Ectodermal cell (in vitro differentiated cells): Measurements from ENCODE around the gene HSF2BP.
"Not testable (repeated sequence)": the region's sequence is repeated elsewhere in the genome, so short reads cannot be mapped to it uniquely, and the experiment has no call there.

Experiments used
- H3K27ac ChIP-seq: 2 replicates; pipeline ENCODE4 v1.7.0; 2013; ENCODE audit warnings: mild to moderate bottlenecking, low read depth, low read length; ENCODE audit not compliant: insufficient read depth, poor library complexity, severe bottlenecking
- H3K27me3 ChIP-seq: 2 replicates; pipeline ENCODE4 v1.7.0; 2013; ENCODE audit warnings: mild to moderate bottlenecking, low read length; ENCODE audit not compliant: insufficient read depth, control insufficient read depth, poor library complexity, severe bottlenecking
- H3K36me3 ChIP-seq: one replicate; pipeline ENCODE4 v1.7.0; 2013; ENCODE audit warnings: low read length; ENCODE audit not compliant: control insufficient read depth, insufficient read depth
- H3K4me1 ChIP-seq: one replicate; pipeline ENCODE4 v1.7.0; 2013; ENCODE audit warnings: low read length; ENCODE audit not compliant: control insufficient read depth, insufficient read depth
- H3K4me3 ChIP-seq: 2 replicates; pipeline ENCODE4 v1.7.0; 2013; ENCODE audit warnings: low read depth, low read length, control low read depth; ENCODE audit not compliant: insufficient read depth
- H3K9me3 ChIP-seq: 2 replicates; pipeline ENCODE4 v1.7.0; 2013; ENCODE audit warnings: mild to moderate bottlenecking, low read length, moderate library complexity; ENCODE audit not compliant: control insufficient read depth
- WGBS, 2 experiments: methylation state at CpG; one replicate each; pipeline ENCODE4 v1.1.7; 2013; ENCODE audit warnings: missing lambda C conversion rate in 2 of 2; 5-methylcytosine and 5-hydroxymethylcytosine counted together

Gene HSF2BP

DNA sequence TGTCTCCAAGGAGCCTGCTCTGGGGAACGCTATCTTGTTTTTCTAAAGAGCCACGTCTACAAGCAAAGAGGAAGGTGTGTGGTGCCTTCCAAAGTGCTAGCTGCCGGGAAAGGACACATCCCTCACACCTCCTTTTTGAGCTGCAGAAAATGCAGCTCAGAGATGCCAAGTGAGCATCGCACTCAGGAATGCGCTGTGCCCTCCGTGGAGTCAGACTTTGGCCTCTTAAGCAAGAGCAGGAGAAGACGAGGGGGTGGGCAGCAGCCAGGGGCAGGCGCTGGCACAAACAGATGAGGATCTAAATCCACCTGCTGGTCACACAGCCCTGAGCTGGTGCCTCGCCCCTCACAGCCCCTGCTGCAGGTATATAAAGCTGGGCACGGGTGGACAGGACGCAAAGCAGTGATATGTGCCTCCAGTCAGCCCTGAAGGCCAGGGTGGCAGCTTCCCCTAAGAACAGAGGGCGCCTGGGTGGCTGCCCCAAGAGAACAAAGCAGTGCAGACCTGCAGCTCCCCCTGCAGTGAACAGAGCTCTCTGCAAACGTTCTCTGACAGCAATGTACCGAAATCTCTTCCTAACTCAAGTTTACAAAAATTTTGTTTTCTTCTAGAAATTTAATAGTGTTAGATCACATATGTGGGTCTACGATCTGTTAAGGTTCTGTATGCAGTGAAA is 156.1 kb downstream of the HSF2BP start:
- H3K4me1 ChIP-seq, H3K27ac ChIP-seq, H3K27me3 ChIP-seq, H3K9me3 ChIP-seq, H3K4me3 ChIP-seq, H3K36me3 ChIP-seq: not testable (repeated sequence)
- no CpG with 5 or more reads among the region's 15 CpGs for WGBS, 2 experiments

DNA sequence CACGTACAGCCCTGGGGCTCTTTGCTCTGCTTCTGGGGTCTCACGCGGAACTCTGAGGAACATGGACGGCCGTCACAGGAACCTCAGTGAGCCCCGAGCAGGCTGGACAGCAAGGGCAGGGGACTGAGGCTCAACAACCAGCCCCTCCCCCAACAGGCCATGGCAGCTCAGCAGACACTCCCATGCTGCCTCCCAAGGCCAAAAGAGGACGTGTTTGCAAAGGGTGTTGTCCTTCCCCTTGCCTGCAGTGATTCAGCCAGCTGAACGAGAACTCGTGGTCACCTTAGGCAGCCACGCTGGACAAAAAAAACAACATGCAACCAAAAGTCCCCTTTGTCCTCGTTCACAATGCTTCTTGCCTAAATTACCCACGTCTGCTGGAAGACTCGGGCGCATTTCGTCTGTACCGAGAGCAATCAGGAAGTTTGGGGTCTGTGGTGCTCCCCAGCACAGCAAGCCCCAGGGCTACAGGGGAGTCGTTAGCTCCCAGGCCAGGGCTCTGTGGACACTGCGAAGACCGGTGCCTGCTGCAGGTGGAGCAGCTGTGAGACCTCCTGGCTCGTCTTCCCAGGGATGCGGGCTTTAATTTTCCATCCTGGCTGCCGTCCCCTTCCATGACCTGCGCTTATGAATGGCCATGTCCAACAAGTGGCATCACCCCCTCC is 156.7 kb downstream of the HSF2BP start:
- WGBS, 2 experiments: no CpG with 5 or more reads among the region's 23 CpGs

DNA sequence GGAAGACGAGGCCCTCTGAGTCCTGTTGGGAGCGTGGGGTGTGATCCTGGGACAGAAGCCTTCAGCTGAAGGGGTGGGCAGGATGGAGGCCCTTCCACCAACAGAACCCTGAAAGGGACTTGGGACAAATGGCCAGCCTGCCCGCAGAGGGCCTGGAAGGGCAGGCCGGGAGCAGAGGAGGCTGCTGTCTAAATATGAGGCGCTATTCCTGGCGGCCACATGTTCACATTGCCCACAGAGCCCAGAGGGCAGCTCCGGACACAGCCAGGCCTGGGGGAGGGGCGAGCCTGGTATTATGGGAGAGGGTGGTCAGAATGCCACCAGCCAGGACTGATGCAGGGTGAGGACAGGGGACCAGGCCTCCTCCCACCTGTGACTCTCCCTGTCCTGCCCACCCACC is 160.4 kb downstream of the HSF2BP start:
- 100% methylated on average over 1 of the region's 8 CpGs; no CpG with 5 or more reads in 1 of the 2 experiments for WGBS, 2 experiments
- H3K27ac ChIP-seq, H3K9me3 ChIP-seq, H3K4me3 ChIP-seq, H3K36me3 ChIP-seq, H3K4me1 ChIP-seq, H3K27me3 ChIP-seq: not testable (repeated sequence)

More for the DNA sequence above, 156.7 kb downstream of the HSF2BP start:
- not testable (repeated sequence) for H3K27me3 ChIP-seq, H3K4me3 ChIP-seq, H3K9me3 ChIP-seq, H3K36me3 ChIP-seq, H3K27ac ChIP-seq, H3K4me1 ChIP-seq

DNA sequence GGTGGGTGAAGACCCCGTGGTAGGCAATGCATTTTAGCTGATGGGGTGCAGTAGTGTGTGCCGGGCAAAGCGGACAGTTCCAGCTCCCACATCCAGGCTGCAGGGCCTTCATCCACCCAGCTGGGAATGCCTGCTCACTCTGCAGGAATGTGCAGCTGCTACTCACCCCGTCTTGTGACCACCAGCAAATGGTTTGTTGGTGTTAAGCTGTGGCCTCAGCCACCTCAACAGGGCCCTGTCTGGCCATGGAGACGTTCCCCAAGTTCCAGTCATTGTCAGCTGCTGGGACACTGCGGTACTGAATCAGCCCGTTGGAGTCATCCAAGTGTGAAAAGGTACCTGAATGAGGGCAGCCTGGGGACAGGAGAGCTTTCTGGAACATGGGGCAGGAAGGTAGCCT is 161.2 kb downstream of the HSF2BP start:
- H3K36me3 ChIP-seq, H3K9me3 ChIP-seq, H3K4me1 ChIP-seq, H3K27me3 ChIP-seq, H3K27ac ChIP-seq, H3K4me3 ChIP-seq: not testable (repeated sequence)
- WGBS, 2 experiments: no CpG with 5 or more reads among the region's 7 CpGs

DNA sequence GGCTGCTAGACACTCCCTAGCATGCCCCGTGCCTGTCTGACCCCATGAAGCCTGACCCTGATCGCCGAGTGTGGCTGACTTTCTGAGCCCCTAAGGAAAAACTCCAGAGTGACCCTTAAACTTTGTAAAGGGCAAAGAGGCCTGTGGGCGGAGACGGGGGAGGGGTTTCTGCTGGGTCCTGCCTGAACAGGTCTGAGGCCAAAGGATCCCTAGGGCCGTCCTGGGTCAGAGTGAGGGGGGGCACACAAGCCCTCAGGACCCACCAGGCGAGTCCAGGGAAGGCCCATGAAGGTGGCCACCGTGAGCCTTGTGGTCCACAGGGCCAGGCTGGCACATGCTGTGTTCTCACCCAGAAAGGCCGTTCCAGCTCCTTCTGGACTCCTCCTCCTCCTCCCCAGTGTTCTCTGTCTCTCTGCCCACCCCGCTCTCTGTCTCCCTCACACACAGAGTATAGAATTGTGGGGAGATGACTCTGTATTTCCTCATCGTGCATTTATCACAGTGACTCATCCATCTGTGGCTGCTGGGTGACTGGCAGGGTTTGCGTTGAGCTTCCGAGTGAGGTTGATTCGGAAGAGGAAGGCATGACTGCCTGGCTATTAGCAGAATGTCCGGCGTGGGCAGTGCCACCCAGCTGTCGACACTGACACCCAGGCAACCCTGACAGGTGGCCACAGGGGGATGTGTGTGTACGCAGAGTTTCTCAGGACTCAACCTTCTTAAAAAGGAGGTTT is 164.8 kb downstream of the HSF2BP start:
- WGBS, 2 experiments: 95 to 97% methylated on average over 3 of the region's 18 CpGs
- not testable (repeated sequence) for H3K9me3 ChIP-seq, H3K36me3 ChIP-seq, H3K4me1 ChIP-seq, H3K27me3 ChIP-seq, H3K27ac ChIP-seq, H3K4me3 ChIP-seq

DNA sequence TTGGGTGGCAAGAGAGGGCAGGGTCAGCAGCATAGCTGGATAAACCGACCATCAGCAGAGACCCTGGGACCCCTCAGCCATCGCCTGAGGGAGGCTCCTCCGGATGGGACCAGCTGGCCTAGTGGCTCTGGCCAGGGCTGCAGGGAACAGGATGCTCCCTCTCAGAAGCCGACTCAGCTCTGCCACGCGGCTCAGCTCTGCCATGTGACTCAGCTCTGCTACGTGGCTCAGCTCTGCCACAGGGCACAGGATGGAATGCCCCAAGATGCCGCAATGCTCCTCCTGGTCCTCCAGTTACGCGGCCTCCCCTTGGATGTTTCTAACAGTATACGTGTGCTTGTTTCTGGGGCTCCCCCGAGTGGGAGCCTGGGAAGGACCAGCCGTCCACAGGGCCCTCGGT is 165.8 kb downstream of the HSF2BP start:
- 92 to 94% methylated on average over 3 to 4 of the region's 14 CpGs for WGBS, 2 experiments
- H3K27me3 ChIP-seq, H3K36me3 ChIP-seq: not testable (repeated sequence)

DNA sequence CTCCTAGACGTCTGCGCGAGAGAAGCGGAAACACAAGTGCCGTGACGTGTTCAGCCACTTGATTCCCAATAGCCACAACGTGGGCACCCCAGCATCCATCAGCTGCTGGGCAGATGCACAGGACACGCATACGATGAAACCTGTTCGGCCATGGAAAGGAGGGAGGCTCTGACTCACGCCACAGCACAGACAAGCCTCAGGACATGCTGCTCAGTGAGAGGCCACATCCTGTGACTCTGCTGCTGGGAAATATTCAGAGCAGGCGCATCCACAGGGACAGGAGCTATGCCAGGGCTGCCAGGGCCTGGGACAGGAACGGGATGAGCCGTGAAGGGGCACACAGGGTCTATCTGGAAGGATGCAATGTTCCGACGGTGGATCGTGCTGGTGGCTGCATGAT is 171.1 kb downstream of the HSF2BP start:
- H3K36me3 ChIP-seq, H3K9me3 ChIP-seq, H3K27me3 ChIP-seq, H3K27ac ChIP-seq, H3K4me1 ChIP-seq, H3K4me3 ChIP-seq: not testable (repeated sequence)
- WGBS, 2 experiments: no CpG with 5 or more reads among the region's 17 CpGs

More for the DNA sequence above, 165.8 kb downstream of the HSF2BP start:
- H3K27ac ChIP-seq, H3K4me3 ChIP-seq, H3K4me1 ChIP-seq, H3K9me3 ChIP-seq: not testable (repeated sequence)

DNA sequence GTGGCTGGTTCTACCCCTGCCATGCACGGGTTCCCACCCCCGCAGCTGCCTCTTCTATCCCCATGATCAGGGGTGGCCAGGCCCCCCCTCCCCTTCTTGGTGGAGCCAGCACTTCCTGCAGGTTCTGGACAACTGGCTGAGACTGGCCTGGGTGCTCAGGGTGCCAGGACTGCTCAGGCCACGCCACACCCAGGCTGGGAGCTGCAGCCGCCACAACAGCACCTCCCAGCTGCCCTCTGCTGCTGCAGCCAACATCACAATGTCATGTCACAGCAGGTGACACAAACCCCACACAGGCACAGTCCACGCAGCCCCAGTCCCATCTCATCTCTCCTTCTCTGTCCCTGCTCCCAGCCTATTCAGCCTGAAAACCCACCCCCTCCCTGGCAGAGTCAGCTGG is 173.2 kb downstream of the HSF2BP start:
- H3K27me3 ChIP-seq, H3K27ac ChIP-seq, H3K4me1 ChIP-seq, H3K4me3 ChIP-seq, H3K9me3 ChIP-seq, H3K36me3 ChIP-seq: not testable (repeated sequence)
- WGBS, 2 experiments: no CpG with 5 or more reads among the region's 5 CpGs

DNA sequence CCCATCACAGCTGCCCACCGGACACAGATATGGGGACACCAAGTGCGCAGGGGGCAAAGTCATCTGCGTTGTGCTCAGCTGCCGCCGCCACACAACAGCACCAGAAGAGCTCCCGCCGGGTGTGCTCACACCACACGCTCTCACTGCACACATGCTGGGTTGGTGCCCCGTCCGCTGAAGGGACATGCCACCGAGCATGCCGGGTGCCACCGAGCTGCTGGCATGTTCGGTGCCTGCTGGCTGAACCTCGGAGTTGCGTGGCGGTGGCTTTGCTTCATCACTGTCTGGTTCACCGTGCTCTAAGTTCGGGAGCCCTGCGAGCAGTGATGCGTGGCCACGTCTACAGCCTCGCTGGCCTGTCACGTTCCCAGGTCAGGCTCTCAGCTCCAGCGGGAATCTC is 174.3 kb downstream of the HSF2BP start:
- H3K36me3 ChIP-seq, H3K4me3 ChIP-seq, H3K9me3 ChIP-seq, H3K27me3 ChIP-seq, H3K4me1 ChIP-seq, H3K27ac ChIP-seq: not testable (repeated sequence)
- no CpG with 5 or more reads among the region's 25 CpGs for WGBS, 2 experiments

DNA sequence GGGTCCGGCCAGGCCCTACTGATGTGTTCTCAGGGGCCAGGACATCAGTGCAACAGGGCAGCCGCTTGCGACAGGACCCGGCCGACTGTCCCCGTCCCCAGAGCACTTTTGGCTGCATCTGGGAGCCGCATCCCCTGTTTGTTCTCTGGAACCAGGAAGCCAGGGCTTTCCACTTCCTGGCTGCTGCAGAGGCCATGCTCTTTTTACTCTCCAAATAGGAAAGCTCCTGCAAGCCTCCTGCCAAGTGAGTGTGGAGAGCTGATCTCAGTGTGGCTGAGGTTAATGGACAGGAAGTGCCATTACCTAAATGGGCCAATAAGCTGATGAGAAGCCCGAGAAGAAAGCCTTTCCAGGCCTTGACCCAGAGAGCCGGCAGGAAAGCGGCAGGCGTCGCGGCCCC is 180.1 kb downstream of the HSF2BP start:
- not testable (repeated sequence) for H3K4me3 ChIP-seq, H3K27me3 ChIP-seq, H3K36me3 ChIP-seq, H3K9me3 ChIP-seq, H3K4me1 ChIP-seq, H3K27ac ChIP-seq
- WGBS, 2 experiments: no CpG with 5 or more reads among the region's 13 CpGs
